ENCODE measurements around the gene DCLK3.

- TF ChIP-seq CTCF (IDR thresholded peaks at IDR 0.05 in 4 of 5, conservative IDR thresholded peaks at IDR 0.05 in 1 of 5): no peak
- no peak for TF ChIP-seq POLR2A (IDR thresholded peaks at IDR 0.05)
Observed at GRCh38 chr3:36812240-36812639, 47.9 kb upstream of the DCLK3 start.
